Colonic mucosa (tissue), 4 donors: ENCODE results near the gene GALNT13. TPM values are rescaled to one million over a fixed set of nuclear protein-coding genes. Genes with fewer than 3 reads are reported as not detected.

Experiments used
- DNase-seq: peaks from one replicate; pipeline ENCODE4 v3.0.0-alpha.2; 2020
- H3K27ac ChIP-seq: fragments of 200-600 bp; one replicate; pipeline ENCODE4 v1.8.0; 2021
- H3K27me3 ChIP-seq: fragments of 200-600 bp; one replicate; pipeline ENCODE4 v1.8.0; 2021
- H3K36me3 ChIP-seq: fragments of 200-600 bp; one replicate; pipeline ENCODE4 v1.8.0; 2021
- H3K4me1 ChIP-seq: fragments of 200-600 bp; one replicate; pipeline ENCODE4 v1.8.0; 2021; ENCODE audit warnings: mild to moderate bottlenecking
- H3K4me3 ChIP-seq: fragments of 200-600 bp; one replicate; pipeline ENCODE4 v1.8.0; 2021
- H3K9ac ChIP-seq, 2 donors: one replicate each; pipeline ENCODE4 v1.7.0; 2013; ENCODE audit warnings: control low read depth in 2 of 2, low read depth in 2 of 2, low read length in 2 of 2
- H3K9me3 ChIP-seq: fragments of 200-600 bp; one replicate; pipeline ENCODE4 v1.8.0; 2021
- CTCF ChIP-seq: fragments of 200-600 bp; IDR thresholded peaks from one replicate; pipeline ENCODE4 v1.8.0; 2022; ENCODE audit warnings: antibody characterized with exemption, mild to moderate bottlenecking
- intact Hi-C: fragments of 100-400 bp; cut with DNase I; formaldehyde crosslinking; loops from one replicate; pipeline ENCODE4 v1.14.1; 2022
- total RNA-seq, 2 donors: library from RNA; stranded (reverse); fragmentation: NEBNext Ultra II Directional in 1 of 2; extraction: Animal tissue kit (Norgen Biotek cat#: 25700) in 1 of 2; gene quantifications; one replicate each; pipeline ENCODE4 v1.2.1, GENCODE V29; 2021
- donor health status: healthy.
- donor health status: DM: no; HTN: no; CAD: no.
- donor health status: DM: no; HTN: no; CAD: no.

The GALNT13 gene
- total RNA-seq, 2 donors from 2014 or later = 0.07 to 0.40 TPM

GRCh38 chr2:154203206-154203605 is 331.5 kb downstream of the GALNT13 start:
- DNase-seq = no peak
- no peak overlapping the region for H3K4me3 ChIP-seq
- no peak for TF ChIP-seq CTCF
- H3K36me3 ChIP-seq = no peaks in the 10 kb centered on the region
- H3K4me1 ChIP-seq = no peaks in the 10 kb centered on the region
- no peaks in the 10 kb centered on the region for H3K27me3 ChIP-seq
- no peaks in the 10 kb centered on the region for H3K9me3 ChIP-seq
- intact Hi-C loops = no loop called here
- H3K27ac ChIP-seq = no peak overlapping the region
- no peak overlapping the region for H3K9ac ChIP-seq

GRCh38 chr2:154203902-154204301 is 332.2 kb downstream of the GALNT13 start:
- no peaks in the 10 kb centered on the region for H3K36me3 ChIP-seq
- H3K4me1 ChIP-seq = no peaks in the 10 kb centered on the region
- no peaks in the 10 kb centered on the region for H3K9me3 ChIP-seq
- no peak overlapping the region for H3K4me3 ChIP-seq
- intact Hi-C loops = no loop called here
- DNase-seq = no peak
- H3K27ac ChIP-seq = no peak overlapping the region
- TF ChIP-seq CTCF = no peak
- H3K9ac ChIP-seq = no peak overlapping the region
- no peaks in the 10 kb centered on the region for H3K27me3 ChIP-seq

- intact Hi-C loops = no loop called here
- no peaks in the 10 kb centered on the region for H3K9me3 ChIP-seq
- no peak overlapping the region for H3K4me3 ChIP-seq
- no peaks in the 10 kb centered on the region for H3K4me1 ChIP-seq
- TF ChIP-seq CTCF = no peak
- no peak for DNase-seq
- no peak overlapping the region for H3K9ac ChIP-seq
- H3K27ac ChIP-seq = no peak overlapping the region
- no peaks in the 10 kb centered on the region for H3K27me3 ChIP-seq
- H3K36me3 ChIP-seq = no peaks in the 10 kb centered on the region
Observed at GRCh38 chr2:154207288-154208047, 335.7 kb downstream of the GALNT13 start.

GRCh38 chr2:154223726-154224125 is 352.0 kb downstream of the GALNT13 start:
- Histone ChIP-seq H3K4me1 (no peaks in the 10 kb centered on the region), H3K9me3 (no peaks in the 10 kb centered on the region), H3K4me3 (no peak overlapping the region), H3K27me3 (no peaks in the 10 kb centered on the region), H3K36me3 (no peaks in the 10 kb centered on the region), H3K9ac (no peak overlapping the region), H3K27ac (no peak overlapping the region)
- no peak for TF ChIP-seq CTCF
- intact Hi-C loops = no loop called here
- no peak for DNase-seq

- no peak for TF ChIP-seq CTCF
- intact Hi-C loops = no loop called here
- no peak overlapping the region for H3K27ac ChIP-seq
- H3K27me3 ChIP-seq = no peaks in the 10 kb centered on the region
- H3K36me3 ChIP-seq = no peaks in the 10 kb centered on the region
- no peaks in the 10 kb centered on the region for H3K4me1 ChIP-seq
- no peak overlapping the region for H3K9ac ChIP-seq
- DNase-seq = no peak
- no peaks in the 10 kb centered on the region for H3K9me3 ChIP-seq
- no peak overlapping the region for H3K4me3 ChIP-seq
Observed at GRCh38 chr2:154226931-154227330, 355.2 kb downstream of the GALNT13 start.
